Ovary (tissue), 3 donors: ENCODE measurements around the gene KRT4.

Experiments
- EP300 ChIP-seq: sonication (generic); formaldehyde crosslinking; IDR thresholded peaks from one replicate; pipeline ENCODE4 v1.6.1; 2017; ENCODE audit warnings: antibody characterized with exemption
- TF ChIP-seq, protein P1 (sequence below), 3 donors: fragments of 450-650 bp in 2 of 3; fragments of 200-600 bp in 1 of 3; IDR thresholded peaks; one replicate each; pipeline versions ENCODE4 v1.5.1 to v1.8.0; 2016 to 2022; ENCODE audit warnings: antibody characterized with exemption in 3 of 3, mild to moderate bottlenecking in 1 of 3
- donor health status: DM: no; HTN: no; CAD: no.

GRCh38 chr12:52808573-52809160, 5.2 kb downstream of the KRT4 start:
- TF ChIP-seq, protein P1, sequence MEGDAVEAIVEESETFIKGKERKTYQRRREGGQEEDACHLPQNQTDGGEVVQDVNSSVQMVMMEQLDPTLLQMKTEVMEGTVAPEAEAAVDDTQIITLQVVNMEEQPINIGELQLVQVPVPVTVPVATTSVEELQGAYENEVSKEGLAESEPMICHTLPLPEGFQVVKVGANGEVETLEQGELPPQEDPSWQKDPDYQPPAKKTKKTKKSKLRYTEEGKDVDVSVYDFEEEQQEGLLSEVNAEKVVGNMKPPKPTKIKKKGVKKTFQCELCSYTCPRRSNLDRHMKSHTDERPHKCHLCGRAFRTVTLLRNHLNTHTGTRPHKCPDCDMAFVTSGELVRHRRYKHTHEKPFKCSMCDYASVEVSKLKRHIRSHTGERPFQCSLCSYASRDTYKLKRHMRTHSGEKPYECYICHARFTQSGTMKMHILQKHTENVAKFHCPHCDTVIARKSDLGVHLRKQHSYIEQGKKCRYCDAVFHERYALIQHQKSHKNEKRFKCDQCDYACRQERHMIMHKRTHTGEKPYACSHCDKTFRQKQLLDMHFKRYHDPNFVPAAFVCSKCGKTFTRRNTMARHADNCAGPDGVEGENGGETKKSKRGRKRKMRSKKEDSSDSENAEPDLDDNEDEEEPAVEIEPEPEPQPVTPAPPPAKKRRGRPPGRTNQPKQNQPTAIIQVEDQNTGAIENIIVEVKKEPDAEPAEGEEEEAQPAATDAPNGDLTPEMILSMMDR (IDR thresholded peaks at IDR 0.05) = no peak
- TF ChIP-seq EP300 = no peak
